ENCODE measurements around the gene LAG3.
A peak's percentile ranks its signal among the peaks of the same experiment; 100 is the strongest.

LAG3 gene

GRCh38 chr12:6791931-6792520, 19.7 kb downstream of the LAG3 start:
- DNase-seq = no peak

- DNase-seq = no peak
Measured at GRCh38 chr12:6792522-6793201, 20.3 kb downstream of the LAG3 start.

GRCh38 chr12:6795088-6795487, 22.8 kb downstream of the LAG3 start:
- DNase-seq = no peak

GRCh38 chr12:6796576-6796975, 24.3 kb downstream of the LAG3 start:
- no peak for DNase-seq

- no peak for DNase-seq
Measured at GRCh38 chr12:6799147-6799546, 26.8 kb downstream of the LAG3 start.

GRCh38 chr12:6807170-6807569, 34.9 kb downstream of the LAG3 start:
- DNase-seq = no peak

- DNase-seq = no peak
Measured at GRCh38 chr12:6809056-6809455, 36.7 kb downstream of the LAG3 start.

- DNase-seq = no peak
Measured at GRCh38 chr12:6810758-6811157, 38.4 kb downstream of the LAG3 start.

- no peak for DNase-seq
Measured at GRCh38 chr12:6813363-6813762, 41.0 kb downstream of the LAG3 start.

GRCh38 chr12:6816598-6816997, 44.3 kb downstream of the LAG3 start:
- DNase-seq = no peak

- DNase-seq = no peak
Measured at GRCh38 chr12:6817098-6817497, 44.8 kb downstream of the LAG3 start.

- DNase-seq = no peak
Measured at GRCh38 chr12:6817662-6818157, 45.4 kb downstream of the LAG3 start.

- DNase-seq = no peak
Measured at GRCh38 chr12:6818222-6818621, 45.9 kb downstream of the LAG3 start.

GRCh38 chr12:6818645-6819044, 46.3 kb downstream of the LAG3 start:
- DNase-seq = no peak

GRCh38 chr12:6819106-6820030, 47.0 kb downstream of the LAG3 start:
- DNase-seq = no peak

GRCh38 chr12:6820166-6820565, 47.8 kb downstream of the LAG3 start:
- no peak for DNase-seq

- DNase-seq = peak; percentile 10
Measured at GRCh38 chr12:6821591-6822425, 49.5 kb downstream of the LAG3 start, which contains the start of gene GPR162. TSS of gene GPR162 (plus strand) at chr12:6821821. CDS start at chr12:6823899, 2,078 bp downstream.

- DNase-seq = no peak
Measured at GRCh38 chr12:6822426-6823135, 50.3 kb downstream of the LAG3 start.

GRCh38 chr12:6823182-6824084, 51.1 kb downstream of the LAG3 start:
- DNase-seq = no peak

GRCh38 chr12:6824085-6824775, 51.9 kb downstream of the LAG3 start:
- DNase-seq = no peak

Measured in NCI-H2029 (cell line).